OCI-LY7 (cell line): ENCODE results near the gene SLC52A1. TPM values are rescaled to one million over a fixed set of nuclear protein-coding genes. Genes with fewer than 3 reads are reported as not detected.
"Not testable (repeated sequence)": the region's sequence is repeated elsewhere in the genome, so short reads cannot be mapped to it uniquely, and the experiment has no call there.

Experiments
- BruUV-seq: library from RNA; stranded (reverse); fragments of 400-500 nt; replicated peaks from 2 replicates; lab custom pipeline; 2021; lab: Mats Ljungman, UMichigan
- CTCF ChIA-PET: fragments of 300-600 bp; sonication (Branson Sonifier 250); formaldehyde crosslinking; loops from one replicate; lab custom pipeline; 2022; ENCODE audit warnings: antibody characterized with exemption; ENCODE audit not compliant: unreplicated experiment; lab: Charles Lee
- POLR2A ChIA-PET: fragments of 300-600 bp; sonication (Branson Sonifier 250); formaldehyde crosslinking; loops from one replicate; lab custom pipeline; 2022; ENCODE audit warnings: antibody characterized with exemption; lab: Charles Lee
- DNase-seq: peaks from one replicate; pipeline ENCODE4 v3.0.0-alpha.2; 2015; ENCODE audit warnings: low spot score
- H2AFZ ChIP-seq: fragments of 200-600 bp; sonication (generic), shearing (Covaris generic); 2 replicates; pipeline ENCODE4 v1.6.1; 2014; ENCODE audit warnings: mild to moderate bottlenecking, antibody characterized with exemption, low read length, moderate library complexity
- H3K27ac ChIP-seq: fragments of 200-600 bp; sonication (generic); 2 replicates; pipeline ENCODE4 v1.5.1; 2014; ENCODE audit warnings: mixed run types, low read depth, mild to moderate bottlenecking, moderate library complexity, low read length, inconsistent platforms; ENCODE audit not compliant: poor library complexity, severe bottlenecking
- H3K36me3 ChIP-seq: fragments of 200-600 bp; sonication (generic); 2 replicates; pipeline ENCODE4 v1.6.1; 2014; ENCODE audit warnings: mild to moderate bottlenecking, antibody characterized with exemption, low read length, moderate library complexity, mixed read lengths; ENCODE audit not compliant: insufficient read depth
- H3K4me1 ChIP-seq: fragments of 200-600 bp; sonication (generic); 2 replicates; pipeline ENCODE4 v1.5.1; 2014; ENCODE audit warnings: mild to moderate bottlenecking, low read length; ENCODE audit not compliant: insufficient read depth, poor library complexity, severe bottlenecking
- H3K4me2 ChIP-seq: fragments of 200-600 bp; sonication (generic); 2 replicates; pipeline ENCODE4 v1.6.1; 2014; ENCODE audit warnings: mild to moderate bottlenecking, low read length
- H3K4me3 ChIP-seq: fragments of 200-600 bp; sonication (generic); 2 replicates; pipeline ENCODE4 v1.5.1; 2014; ENCODE audit warnings: mild to moderate bottlenecking, low read depth, low read length; ENCODE audit not compliant: poor library complexity, severe bottlenecking
- H3K79me2 ChIP-seq: fragments of 200-600 bp; sonication (generic); 2 replicates; pipeline ENCODE4 v1.6.1; 2016; ENCODE audit warnings: low read depth, mild to moderate bottlenecking, low read length, moderate library complexity, mixed read lengths; ENCODE audit not compliant: insufficient read depth
- H3K9me2 ChIP-seq: fragments of 200-600 bp; sonication (generic); 2 replicates; pipeline ENCODE4 v1.6.1; 2016; ENCODE audit warnings: mild to moderate bottlenecking, low read length, mixed read lengths; ENCODE audit not compliant: insufficient read depth
- H3K9me3 ChIP-seq: fragments of 200-600 bp; sonication (generic); 2 replicates; pipeline ENCODE4 v1.6.1; 2014; ENCODE audit warnings: mild to moderate bottlenecking, mixed run types, low read length, mixed read lengths
- H4K20me1 ChIP-seq: fragments of 200-600 bp; sonication (generic); 2 replicates; pipeline ENCODE4 v1.6.1; 2014; ENCODE audit warnings: mild to moderate bottlenecking, antibody characterized with exemption, low read length, moderate library complexity, mixed read lengths; ENCODE audit not compliant: insufficient read depth
- CTCF ChIP-seq: fragments of 200-600 bp; sonication (generic); conservative IDR thresholded peaks from 2 replicates; pipeline ENCODE4 v1.5.1; 2014; ENCODE audit warnings: mild to moderate bottlenecking, antibody characterized with exemption, low read length, moderate library complexity, mixed read lengths
- EZH2phosphoT487 ChIP-seq: fragments of 200-600 bp; sonication (generic); IDR thresholded peaks from 2 replicates; pipeline ENCODE4 v1.6.1; 2018; ENCODE audit warnings: low read depth, borderline replicate concordance, mild to moderate bottlenecking, mixed run types, antibody characterized with exemption, low read length, moderate library complexity, mixed read lengths
- intact Hi-C: fragments of 100-400 bp; cut with micrococcal nuclease; formaldehyde crosslinking; loops from one replicate; pipeline ENCODE4 v1.10.0; 2022; ENCODE audit not compliant: unreplicated experiment
- total RNA-seq, 2 experiments: library from RNA; depleted of rRNA in 1 of 2; stranded (reverse); fragments of >200 nt in 1 of 2; shearing (Covaris generic) in 1 of 2; gene quantifications; 2 replicates each; pipeline ENCODE4 v1.2.3, GENCODE V29; 2014 to 2022

Gene SLC52A1
- total RNA-seq, 2 experiments from 2014 or later: not detected

- TF ChIP-seq CTCF (peak; percentile 31), EZH2phosphoT487 (no peak)
- Histone ChIP-seq H2AFZ (peak within 1 kb of the TSS; percentile 82; the same call in 1 of the 2 replicates), H3K4me2 (peak within 1 kb of the TSS; percentile 55), H3K27ac (peak within 1 kb of the TSS; percentile 2), H3K4me1 (peaks cover 17% of the 10 kb centered on the region), H3K4me3 (peak within 1 kb of the TSS; percentile 65), H3K36me3 (no peaks in the 10 kb centered on the region), H3K9me3 (no peaks in the 10 kb centered on the region), H3K9me2 (no peaks in the 10 kb centered on the region), H3K79me2 (no peaks in the 10 kb centered on the region), H4K20me1 (no peaks in the 10 kb centered on the region)
- intact Hi-C loops: no loop called here
- ChIA-PET POLR2A (interaction anchor here (0.5 to 0.8 kb wide), 2 partner anchors 205 to 473 kb away, joined by 3 to 7 read pairs; no protein-coding TSS in a partner anchor), CTCF (no interaction called here)
- no TSS peak for BruUV-seq
- peak; percentile 71 for DNase-seq
Measured at GRCh38 chr17:5078106-5079028, 43.1 kb upstream of the SLC52A1 start, which contains the start of gene ZFP3. Gene ZFP3, plus strand, starts transcription at chr17:5078467. Its CDS starts 13,038 bp downstream, at chr17:5091505.

- Histone ChIP-seq H3K79me2 (no peaks in the 10 kb centered on the region), H3K4me1 (peaks cover 17% of the 10 kb centered on the region), H3K36me3 (no peaks in the 10 kb centered on the region), H3K9me2 (no peaks in the 10 kb centered on the region), H3K9me3 (no peaks in the 10 kb centered on the region), H3K4me3 (no peak overlapping the region), H4K20me1 (no peaks in the 10 kb centered on the region), H3K4me2 (peak overlapping the region; percentile 55; the same call in 1 of the 2 replicates), H3K27ac (no peak overlapping the region), H2AFZ (peak overlapping the region; percentile 82; the same call in 1 of the 2 replicates)
- TF ChIP-seq CTCF (no peak), EZH2phosphoT487 (no peak)
- BruUV-seq: no TSS peak
- intact Hi-C loops: no loop called here
- POLR2A ChIA-PET: interaction anchor here (0.6 kb wide), 1 partner anchor 42 kb away, joined by 5 read pairs; no protein-coding TSS in a partner anchor
- CTCF ChIA-PET: no interaction called here
- no peak for DNase-seq
Measured at GRCh38 chr17:5077781-5078105, 42.5 kb upstream of the SLC52A1 start.

GRCh38 chr17:5077275-5077674, 42.0 kb upstream of the SLC52A1 start:
- DNase-seq, H3K9me2 ChIP-seq, CTCF ChIA-PET, intact Hi-C loops, H3K27ac ChIP-seq, BruUV-seq, H3K4me3 ChIP-seq, H3K79me2 ChIP-seq, H3K36me3 ChIP-seq, H3K9me3 ChIP-seq, H2AFZ ChIP-seq, H3K4me2 ChIP-seq, H4K20me1 ChIP-seq: not testable (repeated sequence)
- peaks cover 17% of the 10 kb centered on the region for H3K4me1 ChIP-seq
- POLR2A ChIA-PET: interaction anchor here (0.6 kb wide), 1 partner anchor 41 kb away, joined by 5 read pairs; no protein-coding TSS in a partner anchor

GRCh38 chr17:5075472-5075871, 40.2 kb upstream of the SLC52A1 start:
- POLR2A ChIA-PET, H3K9me3 ChIP-seq, H4K20me1 ChIP-seq, CTCF ChIA-PET, H3K9me2 ChIP-seq, intact Hi-C loops, H3K4me2 ChIP-seq, H3K4me3 ChIP-seq, H3K27ac ChIP-seq, H3K36me3 ChIP-seq, BruUV-seq, H3K79me2 ChIP-seq, H2AFZ ChIP-seq, DNase-seq: not testable (repeated sequence)
- peaks cover 17% of the 10 kb centered on the region for H3K4me1 ChIP-seq
